ENCODE data around the gene CEP41. TPM values are rescaled to one million over a fixed set of nuclear protein-coding genes. Genes with fewer than 3 reads are reported as not detected.
"Not testable (repeated sequence)": the region's sequence is repeated elsewhere in the genome, so short reads cannot be mapped to it uniquely, and the experiment has no call there.

Gene CEP41
- total RNA-seq, 2 experiments from 2014 or later, result 19.6 to 35.4 TPM

GRCh38 chr7:130379532-130379920, 61.3 kb downstream of the CEP41 start:
- Histone ChIP-seq H3K4me3 (ENCODE audit: low read depth, low read length, poor library complexity, severe bottlenecking) (no peak overlapping the region), H3K27ac (ENCODE audit: low read depth, low read length, poor library complexity, severe bottlenecking) (no peak overlapping the region), H2AFZ (ENCODE audit: low read length) (no peak overlapping the region), H3K9me3 (ENCODE audit: low read length) (peaks cover 4% of the 10 kb centered on the region; the same call in 1 of the 2 replicates), H3K4me1 (ENCODE audit: insufficient read depth, low read length, poor library complexity, severe bottlenecking) (no peaks in the 10 kb centered on the region), H4K20me1 (ENCODE audit: insufficient read depth, low read length) (no peaks in the 10 kb centered on the region), H3K4me2 (ENCODE audit: low read length) (no peak overlapping the region), H3K36me3 (ENCODE audit: insufficient read depth, low read length) (no peaks in the 10 kb centered on the region), H3K9me2 (ENCODE audit: insufficient read depth, low read length) (no peaks in the 10 kb centered on the region), H3K79me2 (ENCODE audit: insufficient read depth, low read depth, low read length) (no peaks in the 10 kb centered on the region)
- DNase-seq (ENCODE audit: low spot score), result no peak
- intact Hi-C loops (cut with micrococcal nuclease; ENCODE audit: unreplicated experiment), result no loop called here
- no TSS peak for BruUV-seq (replicated peaks)
- TF ChIP-seq CTCF (conservative IDR thresholded peaks at IDR 0.05; ENCODE audit: low read length) (no peak), EZH2phosphoT487 (IDR thresholded peaks at IDR 0.05; ENCODE audit: borderline replicate concordance, low read depth, low read length) (no peak)
- ChIA-PET CTCF (ENCODE audit: unreplicated experiment) (no interaction called here), POLR2A (no interaction called here)

- TF ChIP-seq CTCF (conservative IDR thresholded peaks at IDR 0.05; ENCODE audit: low read length) (no peak), EZH2phosphoT487 (IDR thresholded peaks at IDR 0.05; ENCODE audit: borderline replicate concordance, low read depth, low read length) (no peak)
- Histone ChIP-seq H2AFZ (ENCODE audit: low read length) (no peak overlapping the region), H3K27ac (ENCODE audit: low read depth, low read length, poor library complexity, severe bottlenecking) (no peak overlapping the region), H3K36me3 (ENCODE audit: insufficient read depth, low read length) (no peaks in the 10 kb centered on the region), H3K9me3 (ENCODE audit: low read length) (peaks cover 4% of the 10 kb centered on the region; the same call in 1 of the 2 replicates), H3K79me2 (ENCODE audit: insufficient read depth, low read depth, low read length) (no peaks in the 10 kb centered on the region), H3K4me3 (ENCODE audit: low read depth, low read length, poor library complexity, severe bottlenecking) (no peak overlapping the region), H3K4me1 (ENCODE audit: insufficient read depth, low read length, poor library complexity, severe bottlenecking) (no peaks in the 10 kb centered on the region), H3K4me2 (ENCODE audit: low read length) (no peak overlapping the region), H3K9me2 (ENCODE audit: insufficient read depth, low read length) (no peaks in the 10 kb centered on the region), H4K20me1 (ENCODE audit: insufficient read depth, low read length) (no peaks in the 10 kb centered on the region)
- CTCF ChIA-PET (ENCODE audit: unreplicated experiment), result no interaction called here
- POLR2A ChIA-PET, result no interaction called here
- no peak for DNase-seq (ENCODE audit: low spot score)
- BruUV-seq (replicated peaks), result no TSS peak
- intact Hi-C loops (cut with micrococcal nuclease; ENCODE audit: unreplicated experiment), result no loop called here
Observed at GRCh38 chr7:130379019-130379418, 61.8 kb downstream of the CEP41 start.

- intact Hi-C loops (cut with micrococcal nuclease; ENCODE audit: unreplicated experiment), result no loop called here
- H3K4me3 ChIP-seq (ENCODE audit: low read depth, low read length, poor library complexity, severe bottlenecking), result no peak overlapping the region
- no peak for DNase-seq (ENCODE audit: low spot score)
- ChIA-PET CTCF (ENCODE audit: unreplicated experiment) (no interaction called here), POLR2A (interaction anchor here (0.6 kb wide), 1 partner anchor 36 kb away, joined by 3 read pairs; no protein-coding TSS in a partner anchor)
- peaks cover 4% of the 10 kb centered on the region; the same call in 1 of the 2 replicates for H3K9me3 ChIP-seq (ENCODE audit: low read length)
- no peaks in the 10 kb centered on the region for H4K20me1 ChIP-seq (ENCODE audit: insufficient read depth, low read length)
- no peak for TF ChIP-seq EZH2phosphoT487 (IDR thresholded peaks at IDR 0.05; ENCODE audit: borderline replicate concordance, low read depth, low read length)
- TF ChIP-seq CTCF (conservative IDR thresholded peaks at IDR 0.05; ENCODE audit: low read length), result no peak
- no TSS peak for BruUV-seq (replicated peaks)
- H3K4me2 ChIP-seq (ENCODE audit: low read length), result no peak overlapping the region
- H3K79me2 ChIP-seq (ENCODE audit: insufficient read depth, low read depth, low read length), result no peaks in the 10 kb centered on the region
- no peak overlapping the region for H2AFZ ChIP-seq (ENCODE audit: low read length)
- H3K9me2 ChIP-seq (ENCODE audit: insufficient read depth, low read length), result no peaks in the 10 kb centered on the region
- H3K4me1 ChIP-seq (ENCODE audit: insufficient read depth, low read length, poor library complexity, severe bottlenecking), result no peaks in the 10 kb centered on the region
- H3K36me3 ChIP-seq (ENCODE audit: insufficient read depth, low read length), result no peaks in the 10 kb centered on the region
- no peak overlapping the region for H3K27ac ChIP-seq (ENCODE audit: low read depth, low read length, poor library complexity, severe bottlenecking)
Observed at GRCh38 chr7:130377178-130377577, 63.6 kb downstream of the CEP41 start.

GRCh38 chr7:130376461-130376860, 64.4 kb downstream of the CEP41 start:
- POLR2A ChIA-PET; BruUV-seq (replicated peaks); CTCF ChIA-PET (ENCODE audit: unreplicated experiment): not testable (repeated sequence)

More at GRCh38 chr7:130376461-130376860, 64.4 kb downstream of the CEP41 start:
- H3K4me1 ChIP-seq (ENCODE audit: insufficient read depth, low read length, poor library complexity, severe bottlenecking); H3K9me3 ChIP-seq (ENCODE audit: low read length); H3K9me2 ChIP-seq (ENCODE audit: insufficient read depth, low read length); H3K4me3 ChIP-seq (ENCODE audit: low read depth, low read length, poor library complexity, severe bottlenecking); H3K36me3 ChIP-seq (ENCODE audit: insufficient read depth, low read length); H3K27ac ChIP-seq (ENCODE audit: low read depth, low read length, poor library complexity, severe bottlenecking); H4K20me1 ChIP-seq (ENCODE audit: insufficient read depth, low read length); H2AFZ ChIP-seq (ENCODE audit: low read length); H3K4me2 ChIP-seq (ENCODE audit: low read length); intact Hi-C loops (cut with micrococcal nuclease; ENCODE audit: unreplicated experiment); DNase-seq (ENCODE audit: low spot score); H3K79me2 ChIP-seq (ENCODE audit: insufficient read depth, low read depth, low read length): not testable (repeated sequence)
